Mammary epithelial cell (primary cell): ENCODE measurements around the gene PRLHR.

ENCODE experiments used
- EZH2 ChIP-seq: IDR thresholded peaks from 2 replicates; pipeline ENCODE4 v1.6.1; 2012; ENCODE audit warnings: low read length, inconsistent platforms, borderline replicate concordance
- TF ChIP-seq, protein P1 (sequence below), 2 donors: IDR thresholded peaks in 1 of 2; conservative IDR thresholded peaks in 1 of 2; 2 replicates each; pipeline ENCODE4 v1.5.1; 2011 to 2012; ENCODE audit warnings: inconsistent platforms in 2 of 2, low read length in 2 of 2, mild to moderate bottlenecking in 2 of 2, control low read depth in 1 of 2, low read depth in 1 of 2; ENCODE audit not compliant: insufficient read depth in 1 of 2; ENCODE audit errors: extremely low read depth in 1 of 2

DNA sequence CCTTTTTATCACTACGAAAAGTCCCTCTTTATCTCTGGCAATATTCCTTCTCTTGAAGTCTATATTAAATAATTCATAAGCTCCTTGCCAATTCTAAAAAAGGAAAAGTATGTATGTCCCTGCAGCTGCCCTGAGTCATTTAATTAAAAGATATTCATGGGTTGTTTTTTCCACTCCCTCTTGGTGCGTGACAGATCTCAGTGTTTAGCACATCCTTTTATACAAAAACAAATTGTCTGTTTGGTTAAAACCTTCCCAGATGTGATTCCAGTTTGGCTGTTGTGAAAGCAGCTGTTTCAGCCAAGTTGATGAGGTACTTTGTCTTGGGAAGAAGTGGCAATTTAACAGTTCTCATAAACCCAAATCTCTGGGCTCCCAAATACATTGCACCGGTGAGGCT lies 33.8 kb upstream of the PRLHR start:
- TF ChIP-seq, protein P1, sequence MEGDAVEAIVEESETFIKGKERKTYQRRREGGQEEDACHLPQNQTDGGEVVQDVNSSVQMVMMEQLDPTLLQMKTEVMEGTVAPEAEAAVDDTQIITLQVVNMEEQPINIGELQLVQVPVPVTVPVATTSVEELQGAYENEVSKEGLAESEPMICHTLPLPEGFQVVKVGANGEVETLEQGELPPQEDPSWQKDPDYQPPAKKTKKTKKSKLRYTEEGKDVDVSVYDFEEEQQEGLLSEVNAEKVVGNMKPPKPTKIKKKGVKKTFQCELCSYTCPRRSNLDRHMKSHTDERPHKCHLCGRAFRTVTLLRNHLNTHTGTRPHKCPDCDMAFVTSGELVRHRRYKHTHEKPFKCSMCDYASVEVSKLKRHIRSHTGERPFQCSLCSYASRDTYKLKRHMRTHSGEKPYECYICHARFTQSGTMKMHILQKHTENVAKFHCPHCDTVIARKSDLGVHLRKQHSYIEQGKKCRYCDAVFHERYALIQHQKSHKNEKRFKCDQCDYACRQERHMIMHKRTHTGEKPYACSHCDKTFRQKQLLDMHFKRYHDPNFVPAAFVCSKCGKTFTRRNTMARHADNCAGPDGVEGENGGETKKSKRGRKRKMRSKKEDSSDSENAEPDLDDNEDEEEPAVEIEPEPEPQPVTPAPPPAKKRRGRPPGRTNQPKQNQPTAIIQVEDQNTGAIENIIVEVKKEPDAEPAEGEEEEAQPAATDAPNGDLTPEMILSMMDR (conservative IDR thresholded peaks at IDR 0.05 in 1 of 2, IDR thresholded peaks at IDR 0.05 in 1 of 2; ENCODE audit: extremely low read depth in 1 of 2, insufficient read depth in 1 of 2, low read depth in 1 of 2, low read length in 2 of 2) = no peak
- no peak for TF ChIP-seq EZH2
